A549 (cell line): ENCODE measurements around the gene ADAMTS16. TPM values are rescaled to one million over a fixed set of nuclear protein-coding genes. Genes with fewer than 3 reads are reported as not detected.

Experiments
- ATAC-seq, 2 experiments: fragments of 200-7000 bp in 1 of 2; fragments of >200 bp in 1 of 2; cut with Nextera tagmentation in 1 of 2; cut with Tn5 transposase in 1 of 2; 3 replicates each; pipeline versions ENCODE4 v1.8.0 to v1.9.1; 2018 to 2020; ENCODE audit warnings: mild to moderate bottlenecking in 1 of 2, moderate library complexity in 1 of 2
- CTCF ChIA-PET: fragments of 300-600 bp; sonication (Branson Sonifier 250); formaldehyde crosslinking; extraction: SDS; loops from one replicate; lab custom pipeline; 2021; ENCODE audit warnings: antibody characterized with exemption, inconsistent platforms; lab: Yijun Ruan, JAX
- POLR2A ChIA-PET: fragments of 350-600 bp; formaldehyde crosslinking; extraction: SDS; loops from one replicate; lab custom pipeline; 2021; ENCODE audit warnings: antibody characterized with exemption, inconsistent platforms; lab: Yijun Ruan, JAX
- DNase-seq, 2 experiments: peaks; one replicate each; pipeline versions ENCODE4 v3.0.0 to v3.0.0-alpha.2; 2011 to 2016; ENCODE audit warnings: low read depth in 1 of 2, low spot score in 1 of 2
- FAIRE-seq: peaks from 2 replicates; lab custom pipeline; 2011; peaks lifted over from hg19 to GRCh38; lab: Jason Lieb, UNC
- H3K27ac ChIP-seq, 2 experiments: fragments of >200 bp; sonication (Bioruptor Twin); formaldehyde crosslinking; 3 replicates each; pipeline ENCODE4 v1.5.1; 2016 to 2017
- H3K4me1 ChIP-seq: fragments of >200 bp; sonication (Bioruptor Twin); formaldehyde crosslinking; 3 replicates; pipeline ENCODE4 v1.6.1; 2016
- H3K4me2 ChIP-seq: fragments of >200 bp; sonication (Bioruptor Twin); formaldehyde crosslinking; 3 replicates; pipeline ENCODE4 v1.6.1; 2016
- H3K4me3 ChIP-seq: fragments of >200 bp; sonication (Bioruptor Twin); formaldehyde crosslinking; 3 replicates; pipeline ENCODE4 v1.5.1; 2016
- H3K9me3 ChIP-seq: fragments of >200 bp; sonication (Bioruptor Twin); formaldehyde crosslinking; 3 replicates; pipeline ENCODE4 v1.6.1; 2016
- BHLHE40 ChIP-seq: IDR thresholded peaks from 2 replicates; pipeline ENCODE4 v1.6.1; 2012; ENCODE audit warnings: low read depth, low read length, inconsistent platforms
- EHMT2 ChIP-seq: fragments of 200-600 bp; sonication (generic); IDR thresholded peaks from 2 replicates; pipeline ENCODE4 v1.6.1; 2016; ENCODE audit warnings: antibody characterized with exemption, low read depth, mild to moderate bottlenecking, moderate library complexity
- FOSL2 ChIP-seq, 2 experiments: fragments of 450-650 bp in 1 of 2; fragments of >200 bp in 1 of 2; sonication (Bioruptor Twin) in 1 of 2; formaldehyde crosslinking; IDR thresholded peaks; 2 replicates each; pipeline versions ENCODE4 v1.5.0 to v1.6.1; 2016 to 2020; ENCODE audit warnings: mild to moderate bottlenecking in 1 of 2, moderate library complexity in 1 of 2
- HMGXB4 ChIP-seq: fragments of 250-450 bp; sonication (Bioruptor Pico); IDR thresholded peaks from 2 replicates; pipeline ENCODE4 v1.5.0; 2021; ENCODE audit warnings: mild to moderate bottlenecking, moderate library complexity, borderline replicate concordance
- HOXA7 ChIP-seq: fragments of 250-450 bp; sonication (Bioruptor Pico); IDR thresholded peaks from 2 replicates; pipeline ENCODE4 v1.5.0; 2020; ENCODE audit warnings: mild to moderate bottlenecking, moderate library complexity
- HOXB13 ChIP-seq: fragments of 250-450 bp; sonication (Bioruptor Pico); IDR thresholded peaks from 2 replicates; pipeline ENCODE4 v1.5.0; 2020; ENCODE audit warnings: low read depth, mild to moderate bottlenecking, moderate library complexity
- JUNB ChIP-seq: fragments of >200 bp; sonication (Bioruptor Twin); formaldehyde crosslinking; IDR thresholded peaks from 2 replicates; pipeline ENCODE4 v1.6.1; 2016
- KDM1A ChIP-seq: fragments of 200-600 bp; sonication (generic); IDR thresholded peaks from 2 replicates; pipeline ENCODE4 v1.6.1; 2016; ENCODE audit warnings: low read depth, mild to moderate bottlenecking
- MAZ ChIP-seq: fragments of 150-350 bp; IDR thresholded peaks from 2 replicates; pipeline ENCODE4 v1.6.1; 2014; ENCODE audit warnings: antibody characterized with exemption, low read depth, low read length, borderline replicate concordance
- NFE2L2 ChIP-seq: fragments of 150-350 bp; conservative IDR thresholded peaks from 2 replicates; pipeline ENCODE4 v1.6.1; 2014; ENCODE audit warnings: low read length
- NR3C1 ChIP-seq: fragments of >200 bp; sonication (Bioruptor Twin); formaldehyde crosslinking; IDR thresholded peaks from 3 replicates; pipeline ENCODE4 v1.6.1; 2017
- RAD21 ChIP-seq, 2 experiments: fragments of >200 bp in 1 of 2; sonication (Bioruptor Twin) in 1 of 2; formaldehyde crosslinking in 1 of 2; IDR thresholded peaks in 1 of 2; conservative IDR thresholded peaks in 1 of 2; 2 replicates in 1 of 2; 3 replicates in 1 of 2; pipeline ENCODE4 v1.6.1; 2012 to 2018; ENCODE audit warnings: inconsistent platforms in 1 of 2
- RARB ChIP-seq: fragments of 250-450 bp; sonication (Bioruptor Pico); IDR thresholded peaks from 2 replicates; pipeline ENCODE4 v1.8.0; 2021; ENCODE audit warnings: mild to moderate bottlenecking, moderate library complexity
- RNF2 ChIP-seq: fragments of 200-600 bp; sonication (generic); IDR thresholded peaks from 2 replicates; pipeline ENCODE4 v1.6.1; 2016; ENCODE audit warnings: low read depth, mild to moderate bottlenecking, antibody characterized with exemption, moderate library complexity, borderline replicate concordance
- SMC3 ChIP-seq: fragments of >200 bp; sonication (Bioruptor Twin); formaldehyde crosslinking; IDR thresholded peaks from 3 replicates; pipeline ENCODE4 v1.6.1; 2018; ENCODE audit warnings: inconsistent platforms
- SREBF2 ChIP-seq: fragments of 450-650 bp; IDR thresholded peaks from 2 replicates; pipeline ENCODE4 v1.6.1; 2014; ENCODE audit warnings: mild to moderate bottlenecking, moderate library complexity
- ZFP36 ChIP-seq: fragments of 450-650 bp; IDR thresholded peaks from 2 replicates; pipeline ENCODE4 v1.6.1; 2014; ENCODE audit warnings: borderline replicate concordance; ENCODE audit not compliant: partially characterized antibody
- WGBS: methylation state at CpG from one replicate; pipeline ENCODE4 v1.1.6; 2017; ENCODE audit errors: missing lambda C conversion rate; 5-methylcytosine and 5-hydroxymethylcytosine counted together
- polyA plus RNA-seq, 4 experiments: library from polyadenylated mRNA; depleted of rRNA in 3 of 4; stranded (reverse); fragments of >200 nt; fragmentation: RNase III in 1 of 4; extraction: RNeasy Plus Mini Kit Qiagen cat#74134 plus additional on column Dnase treatment in 1 of 4; gene quantifications; 2 replicates in 3 of 4; 3 replicates in 1 of 4; pipeline ENCODE4 v1.2.3, GENCODE V29; 2011 to 2017
- TF ChIP-seq, protein P1 (sequence below): fragments of >200 bp; sonication (Bioruptor Twin); formaldehyde crosslinking; IDR thresholded peaks from 2 replicates; pipeline ENCODE4 v1.6.1; 2016
- TF ChIP-seq, protein P2 (sequence below): fragments of 150-350 bp; IDR thresholded peaks from 2 replicates; pipeline ENCODE4 v1.6.1; 2014; ENCODE audit warnings: low read depth, mild to moderate bottlenecking, low read length
- TF ChIP-seq, protein P3 (sequence below): fragments of 250-450 bp; sonication (Bioruptor Pico); IDR thresholded peaks from 2 replicates; pipeline ENCODE4 v1.5.0; 2020; ENCODE audit warnings: low read depth, mild to moderate bottlenecking, moderate library complexity

The ADAMTS16 gene
- polyA plus RNA-seq, 2 of the 4 experiments (the other 2 are of a cell fraction) = 0.71 to 1.0 TPM

DNA sequence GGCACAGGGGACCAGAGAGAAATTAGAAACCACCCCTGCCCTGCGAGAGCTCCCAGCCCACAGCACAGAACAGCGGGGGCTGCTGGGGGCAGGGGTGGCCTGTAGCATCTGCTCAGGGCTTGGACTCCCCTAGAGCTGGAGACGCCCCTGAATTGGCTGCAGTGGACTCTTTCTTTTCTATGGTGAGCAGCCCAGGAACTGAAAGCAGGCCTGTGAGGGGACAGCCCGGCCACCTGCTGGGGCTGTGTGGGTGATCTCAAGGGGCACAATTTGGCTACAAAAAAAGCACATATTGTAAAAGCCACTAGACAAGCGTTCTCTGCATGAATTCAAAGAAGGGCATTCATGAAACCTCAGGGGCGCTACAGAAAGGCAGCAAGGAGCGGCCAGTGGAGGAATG, 224.8 kb downstream of the ADAMTS16 start:
- Histone ChIP-seq H3K9me3 (no peaks in the 10 kb centered on the region), H3K4me3 (no peak overlapping the region), H3K4me2 (no peak overlapping the region), H3K4me1 (peaks cover 17% of the 10 kb centered on the region), H3K27ac (peak overlapping the region in 1 of 2 experiments; percentile 45; a peak in 2 of 6 replicates)
- ChIA-PET CTCF (no interaction called here), POLR2A (no interaction called here)
- 75% methylated on average over 7 of the region's 7 CpGs for WGBS
- no peak for ATAC-seq
- no peak for DNase-seq
- TF ChIP-seq, protein P1, sequence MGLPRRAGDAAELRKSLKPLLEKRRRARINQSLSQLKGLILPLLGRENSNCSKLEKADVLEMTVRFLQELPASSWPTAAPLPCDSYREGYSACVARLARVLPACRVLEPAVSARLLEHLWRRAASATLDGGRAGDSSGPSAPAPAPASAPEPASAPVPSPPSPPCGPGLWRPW = no peak
- TF ChIP-seq JUNB = no peak
- FAIRE-seq = no peak

DNA sequence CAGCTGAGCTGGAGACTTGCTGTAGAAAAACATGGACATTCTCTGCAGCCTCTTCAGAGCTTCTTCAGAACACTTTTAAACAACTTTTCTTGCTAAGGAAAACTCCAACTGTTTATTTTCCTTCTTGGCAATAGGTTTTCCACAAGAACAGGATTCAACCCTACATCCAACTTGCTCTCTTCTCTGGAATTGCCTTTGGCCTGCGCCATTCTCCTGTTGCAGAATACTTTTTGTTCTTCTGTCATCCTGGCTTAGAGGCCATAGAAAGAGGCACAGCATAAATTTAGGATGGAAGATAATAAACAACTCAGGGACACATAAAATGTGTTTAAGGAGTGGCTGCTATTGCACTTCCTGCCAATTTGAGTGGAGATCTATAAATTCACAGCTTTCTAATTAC, 227.6 kb downstream of the ADAMTS16 start:
- no peak overlapping the region for H3K27ac ChIP-seq
- CTCF ChIA-PET = interaction anchor here (0.8 to 3.3 kb wide), 4 partner anchors 11 to 129 kb away, joined by 3 to 12 read pairs (median 4); no protein-coding TSS in a partner anchor
- no peak for DNase-seq
- ATAC-seq = no peak
- no peak for FAIRE-seq
- no peaks in the 10 kb centered on the region for H3K9me3 ChIP-seq
- POLR2A ChIA-PET = no interaction called here
- no peak overlapping the region for H3K4me3 ChIP-seq
- WGBS = 82% methylated on average over 1 of the region's 1 CpG
- peaks cover 9% of the 10 kb centered on the region for H3K4me1 ChIP-seq
- H3K4me2 ChIP-seq = no peak overlapping the region
- no peak for TF ChIP-seq HOXA7
- TF ChIP-seq EHMT2 = no peak
- TF ChIP-seq NFE2L2 = no peak
- TF ChIP-seq HMGXB4 (CRISPR knock-in tag) = no peak
- no peak for TF ChIP-seq RNF2
- no peak for TF ChIP-seq NR3C1
- TF ChIP-seq, protein P2, sequence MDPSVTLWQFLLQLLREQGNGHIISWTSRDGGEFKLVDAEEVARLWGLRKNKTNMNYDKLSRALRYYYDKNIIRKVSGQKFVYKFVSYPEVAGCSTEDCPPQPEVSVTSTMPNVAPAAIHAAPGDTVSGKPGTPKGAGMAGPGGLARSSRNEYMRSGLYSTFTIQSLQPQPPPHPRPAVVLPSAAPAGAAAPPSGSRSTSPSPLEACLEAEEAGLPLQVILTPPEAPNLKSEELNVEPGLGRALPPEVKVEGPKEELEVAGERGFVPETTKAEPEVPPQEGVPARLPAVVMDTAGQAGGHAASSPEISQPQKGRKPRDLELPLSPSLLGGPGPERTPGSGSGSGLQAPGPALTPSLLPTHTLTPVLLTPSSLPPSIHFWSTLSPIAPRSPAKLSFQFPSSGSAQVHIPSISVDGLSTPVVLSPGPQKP = no peak
- TF ChIP-seq HOXB13 = no peak
- no peak for TF ChIP-seq KDM1A
- no peak for TF ChIP-seq SREBF2
- TF ChIP-seq, protein P3, sequence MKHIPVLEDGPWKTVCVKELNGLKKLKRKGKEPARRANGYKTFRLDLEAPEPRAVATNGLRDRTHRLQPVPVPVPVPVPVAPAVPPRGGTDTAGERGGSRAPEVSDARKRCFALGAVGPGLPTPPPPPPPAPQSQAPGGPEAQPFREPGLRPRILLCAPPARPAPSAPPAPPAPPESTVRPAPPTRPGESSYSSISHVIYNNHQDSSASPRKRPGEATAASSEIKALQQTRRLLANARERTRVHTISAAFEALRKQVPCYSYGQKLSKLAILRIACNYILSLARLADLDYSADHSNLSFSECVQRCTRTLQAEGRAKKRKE (CRISPR knock-in tag) = no peak
- TF ChIP-seq BHLHE40 = no peak
- TF ChIP-seq ZFP36 = no peak
- TF ChIP-seq MAZ = no peak
- no peak for TF ChIP-seq FOSL2 (IDR thresholded peaks at IDR 0.05)
- TF ChIP-seq FOSL2 (CRISPR knock-in tag; IDR thresholded peaks at IDR 0.05) = no peak
- no peak for TF ChIP-seq RAD21 (conservative IDR thresholded peaks at IDR 0.05 in 1 of 2, IDR thresholded peaks at IDR 0.05 in 1 of 2)
- no peak for TF ChIP-seq SMC3
- TF ChIP-seq RARB (CRISPR knock-in tag) = no peak
